Right cardiac atrium (tissue), 5 donors: Measurements from ENCODE around the gene HNRNPH1. TPM values are rescaled to one million over a fixed set of nuclear protein-coding genes. Genes with fewer than 3 reads are reported as not detected.
"Not testable (repeated sequence)": the region's sequence is repeated elsewhere in the genome, so short reads cannot be mapped to it uniquely, and the experiment has no call there.

Experiments used
- ATAC-seq, 2 donors: fragments of 200-7000 bp; cut with Tn5 transposase; one replicate each; pipeline versions ENCODE4 v1.8.0 to v1.9.1; 2020; ENCODE audit warnings: moderate library complexity in 2 of 2, mild to moderate bottlenecking in 1 of 2
- DNase-seq, 3 donors: peaks; one replicate each; pipeline ENCODE4 v3.0.0-alpha.2; 2020
- H3K27ac ChIP-seq: one replicate; pipeline ENCODE4 v1.5.1; 2013; ENCODE audit warnings: mild to moderate bottlenecking, low read length, control low read depth, moderate library complexity
- H3K27me3 ChIP-seq: one replicate; pipeline ENCODE4 v1.6.1; 2013; ENCODE audit not compliant: control insufficient read depth, insufficient read depth
- H3K4me1 ChIP-seq: one replicate; pipeline ENCODE4 v1.6.1; 2013; ENCODE audit warnings: low read length; ENCODE audit not compliant: control insufficient read depth, insufficient read depth
- H3K4me3 ChIP-seq: one replicate; pipeline ENCODE4 v1.5.1; 2013; ENCODE audit warnings: low read length, control low read depth
- H3K9me3 ChIP-seq: one replicate; pipeline ENCODE4 v1.6.1; 2013; ENCODE audit warnings: low read length; ENCODE audit not compliant: control insufficient read depth
- WGBS: extraction: QIAGEN DNeasy Blood & Tissue Kit; methylation state at CpG from one replicate; pipeline ENCODE4 v1.1.7; 2013; 5-methylcytosine and 5-hydroxymethylcytosine counted together
- intact Hi-C, 4 donors: fragments of 100-400 bp; cut with DNase I; formaldehyde crosslinking; loops; one replicate each; pipeline versions ENCODE4 v1.11.0 to v1.14.0; 2022 to 2023
- polyA plus RNA-seq: library from polyadenylated mRNA; stranded (reverse); fragments of 200-250 nt; gene quantifications from one replicate; pipeline ENCODE4 v1.2.3, GENCODE V29; 2013
- total RNA-seq, 4 donors: library from RNA; stranded (reverse); fragmentation: NEBNext Ultra II Directional; extraction: Animal tissue kit (Norgen Biotek cat#: 25700); gene quantifications; one replicate each; pipeline ENCODE4 v1.2.1, GENCODE V29; 2021
- donor health status: healthy with polysubstance abuse.
- donor health status: DM: no; HTN: yes; CAD: no.
- donor health status: DM: no; HTN: no; CAD: no.
- donor health status: DM: no; HTN: yes; CAD: no; lungs with severe emphysema.
- donor health status: DM: yes; HTN: yes; CAD: no.

The HNRNPH1 gene
- total and polyA plus RNA-seq, 5 donors: 121 to 253 (median 214) TPM

GRCh38 chr5:179644766-179645165, 21.3 kb upstream of the HNRNPH1 start:
- H3K9me3 ChIP-seq, DNase-seq, intact Hi-C loops, H3K27me3 ChIP-seq, H3K4me3 ChIP-seq, H3K4me1 ChIP-seq, H3K27ac ChIP-seq: not testable (repeated sequence)
- WGBS: 77% methylated on average over 4 of the region's 5 CpGs
- peak in 1 of 2 donors; percentile 14 for ATAC-seq

- H3K4me1 ChIP-seq, DNase-seq, H3K9me3 ChIP-seq, H3K4me3 ChIP-seq, H3K27ac ChIP-seq, H3K27me3 ChIP-seq, intact Hi-C loops: not testable (repeated sequence)
- WGBS: 85% methylated on average over 16 of the region's 16 CpGs
- ATAC-seq: peak; percentile 17 to 36
These were observed 19.9 kb upstream of the HNRNPH1 start for GRCh38 chr5:179643141-179643920.

- H3K4me1 ChIP-seq, DNase-seq, H3K27me3 ChIP-seq, H3K4me3 ChIP-seq, H3K9me3 ChIP-seq, intact Hi-C loops, H3K27ac ChIP-seq, ATAC-seq: not testable (repeated sequence)
- 84% methylated on average over 16 of the region's 17 CpGs for WGBS
These were observed 19.2 kb upstream of the HNRNPH1 start for GRCh38 chr5:179642626-179643025.

- intact Hi-C loops, ATAC-seq, H3K9me3 ChIP-seq, H3K27me3 ChIP-seq, H3K27ac ChIP-seq, DNase-seq, H3K4me3 ChIP-seq, H3K4me1 ChIP-seq: not testable (repeated sequence)
- 0% methylated on average over 1 of the region's 4 CpGs for WGBS
These were observed 18.3 kb upstream of the HNRNPH1 start for GRCh38 chr5:179641745-179642144.

- H3K27ac ChIP-seq, DNase-seq, H3K4me3 ChIP-seq, H3K27me3 ChIP-seq, ATAC-seq, H3K9me3 ChIP-seq, intact Hi-C loops, H3K4me1 ChIP-seq: not testable (repeated sequence)
- 93% methylated on average over 11 of the region's 11 CpGs for WGBS
These were observed 15.8 kb upstream of the HNRNPH1 start for GRCh38 chr5:179639296-179639695.

- no CpG with 5 or more reads among the region's 49 CpGs for WGBS
- H3K4me1 ChIP-seq, H3K27ac ChIP-seq, intact Hi-C loops, DNase-seq, H3K4me3 ChIP-seq, H3K9me3 ChIP-seq, H3K27me3 ChIP-seq: not testable (repeated sequence)
- peak; percentile 94 to 98 for ATAC-seq
These were observed 11.1 kb upstream of the HNRNPH1 start for GRCh38 chr5:179634370-179635172.

- H3K4me3 ChIP-seq: peak overlapping the region; percentile 35
- H3K27ac ChIP-seq, H3K4me1 ChIP-seq, H3K9me3 ChIP-seq, DNase-seq, ATAC-seq, intact Hi-C loops, H3K27me3 ChIP-seq: not testable (repeated sequence)
- WGBS: 77% methylated on average over 19 of the region's 38 CpGs
These were observed 10.3 kb upstream of the HNRNPH1 start for GRCh38 chr5:179633501-179634369.

- H3K27ac ChIP-seq: peak overlapping the region; percentile 88
- ATAC-seq (no peak), DNase-seq (no peak)
- no peaks in the 10 kb centered on the region for H3K4me1 ChIP-seq
- H3K4me3 ChIP-seq: no peak overlapping the region
- H3K9me3 ChIP-seq: no peaks in the 10 kb centered on the region
- intact Hi-C loops: no loop called here
- H3K27me3 ChIP-seq: no peaks in the 10 kb centered on the region
- WGBS: 81% methylated on average over 9 of the region's 9 CpGs
These were observed 1.4 kb upstream of the HNRNPH1 start for GRCh38 chr5:179624841-179625271.

GRCh38 chr5:179623906-179624741, 653 bp upstream of the HNRNPH1 start:
- DNase-seq (peak in 2 of 3 donors; percentile 48 to 80), ATAC-seq (peak; percentile 17 to 45)
- peak overlapping the region; percentile 88 for H3K27ac ChIP-seq
- peak overlapping the region; percentile 53 for H3K4me3 ChIP-seq
- intact Hi-C loops: no loop called here
- H3K9me3 ChIP-seq: no peaks in the 10 kb centered on the region
- H3K4me1 ChIP-seq: no peaks in the 10 kb centered on the region
- H3K27me3 ChIP-seq: no peaks in the 10 kb centered on the region
- WGBS: 8% methylated on average over 68 of the region's 68 CpGs
